Right cardiac atrium (tissue), 5 donors: Measurements from ENCODE around the gene FRG2B. TPM values are rescaled to one million over a fixed set of nuclear protein-coding genes. Genes with fewer than 3 reads are reported as not detected.
"Not testable (repeated sequence)": the region's sequence is repeated elsewhere in the genome, so short reads cannot be mapped to it uniquely, and the experiment has no call there.

Experiments
- ATAC-seq, 2 donors: fragments of 200-7000 bp; cut with Tn5 transposase; one replicate each; pipeline versions ENCODE4 v1.8.0 to v1.9.1; 2020; ENCODE audit warnings: moderate library complexity in 2 of 2, mild to moderate bottlenecking in 1 of 2
- DNase-seq, 3 donors: peaks; one replicate each; pipeline ENCODE4 v3.0.0-alpha.2; 2020
- H3K27ac ChIP-seq: one replicate; pipeline ENCODE4 v1.5.1; 2013; ENCODE audit warnings: mild to moderate bottlenecking, low read length, control low read depth, moderate library complexity
- H3K27me3 ChIP-seq: one replicate; pipeline ENCODE4 v1.6.1; 2013; ENCODE audit not compliant: control insufficient read depth, insufficient read depth
- H3K4me1 ChIP-seq: one replicate; pipeline ENCODE4 v1.6.1; 2013; ENCODE audit warnings: low read length; ENCODE audit not compliant: control insufficient read depth, insufficient read depth
- H3K4me3 ChIP-seq: one replicate; pipeline ENCODE4 v1.5.1; 2013; ENCODE audit warnings: low read length, control low read depth
- H3K9me3 ChIP-seq: one replicate; pipeline ENCODE4 v1.6.1; 2013; ENCODE audit warnings: low read length; ENCODE audit not compliant: control insufficient read depth
- WGBS: extraction: QIAGEN DNeasy Blood & Tissue Kit; methylation state at CpG from one replicate; pipeline ENCODE4 v1.1.7; 2013; 5-methylcytosine and 5-hydroxymethylcytosine counted together
- intact Hi-C, 4 donors: fragments of 100-400 bp; cut with DNase I; formaldehyde crosslinking; loops; one replicate each; pipeline versions ENCODE4 v1.11.0 to v1.14.0; 2022 to 2023
- polyA plus RNA-seq: library from polyadenylated mRNA; stranded (reverse); fragments of 200-250 nt; gene quantifications from one replicate; pipeline ENCODE4 v1.2.3, GENCODE V29; 2013
- total RNA-seq, 4 donors: library from RNA; stranded (reverse); fragmentation: NEBNext Ultra II Directional; extraction: Animal tissue kit (Norgen Biotek cat#: 25700); gene quantifications; one replicate each; pipeline ENCODE4 v1.2.1, GENCODE V29; 2021
- donor health status: healthy with polysubstance abuse.
- donor health status: DM: no; HTN: yes; CAD: no.
- donor health status: DM: no; HTN: no; CAD: no.
- donor health status: DM: no; HTN: yes; CAD: no; lungs with severe emphysema.
- donor health status: DM: yes; HTN: yes; CAD: no.

FRG2B gene
- total and polyA plus RNA-seq, 5 donors, result not detected

- H3K27ac ChIP-seq, H3K4me3 ChIP-seq, H3K4me1 ChIP-seq, H3K27me3 ChIP-seq, intact Hi-C loops, DNase-seq, H3K9me3 ChIP-seq, ATAC-seq: not testable (repeated sequence)
- WGBS, result 60% methylated on average over 3 of the region's 5 CpGs
Measured at GRCh38 chr10:133630723-133631249, 4.2 kb upstream of the FRG2B start.

- H3K9me3 ChIP-seq, H3K27ac ChIP-seq, DNase-seq, H3K4me1 ChIP-seq, ATAC-seq, H3K27me3 ChIP-seq, H3K4me3 ChIP-seq, intact Hi-C loops: not testable (repeated sequence)
- WGBS, result 28% methylated on average over 24 of the region's 31 CpGs
Measured at GRCh38 chr10:133622544-133622943, 4.1 kb downstream of the FRG2B start.

GRCh38 chr10:133618851-133619250 is 7.7 kb downstream of the FRG2B start:
- Histone ChIP-seq H3K4me3 (no peak overlapping the region), H3K27me3 (no peaks in the 10 kb centered on the region), H3K4me1 (no peaks in the 10 kb centered on the region), H3K9me3 (peaks cover 2% of the 10 kb centered on the region), H3K27ac (no peak overlapping the region)
- 73% methylated on average over 7 of the region's 7 CpGs for WGBS
- intact Hi-C loops, result no loop called here
- ATAC-seq (no peak), DNase-seq (no peak)

GRCh38 chr10:133617196-133617595 is 9.4 kb downstream of the FRG2B start:
- ATAC-seq (no peak), DNase-seq (peak in 1 of 3 donors; percentile 45)
- no peaks in the 10 kb centered on the region for H3K4me1 ChIP-seq
- peaks cover 2% of the 10 kb centered on the region for H3K9me3 ChIP-seq
- H3K27ac ChIP-seq, result no peak overlapping the region
- no peak overlapping the region for H3K4me3 ChIP-seq
- intact Hi-C loops, result no loop called here
- whole genome bisulfite sequencing, result 85% methylated on average over 7 of the region's 7 CpGs
- no peaks in the 10 kb centered on the region for H3K27me3 ChIP-seq

GRCh38 chr10:133616371-133617130 is 10.0 kb downstream of the FRG2B start:
- Histone ChIP-seq H3K27ac (no peak overlapping the region), H3K4me3 (no peak overlapping the region), H3K4me1 (no peaks in the 10 kb centered on the region), H3K27me3 (no peaks in the 10 kb centered on the region), H3K9me3 (no peaks in the 10 kb centered on the region)
- DNase-seq (peak; percentile 36 to 59 (median 53)), ATAC-seq (peak; percentile 32 to 61)
- intact Hi-C loops, result no loop called here
- WGBS, result 72% methylated on average over 8 of the region's 8 CpGs

GRCh38 chr10:133614830-133615580 is 11.6 kb downstream of the FRG2B start:
- 65% methylated on average over 10 of the region's 10 CpGs for WGBS
- ATAC-seq, result peak in 1 of 2 donors; percentile 13
- H3K4me3 ChIP-seq, result no peak overlapping the region
- DNase-seq, result no peak
- intact Hi-C loops, result no loop called here
- H3K27ac ChIP-seq, result no peak overlapping the region
- no peaks in the 10 kb centered on the region for H3K4me1 ChIP-seq
- H3K9me3 ChIP-seq, result no peaks in the 10 kb centered on the region
- H3K27me3 ChIP-seq, result no peaks in the 10 kb centered on the region

GRCh38 chr10:133613699-133614098 is 12.9 kb downstream of the FRG2B start:
- Histone ChIP-seq H3K27ac (no peak overlapping the region), H3K4me1 (no peaks in the 10 kb centered on the region), H3K9me3 (no peaks in the 10 kb centered on the region), H3K4me3 (no peak overlapping the region), H3K27me3 (no peaks in the 10 kb centered on the region)
- intact Hi-C loops, result no loop called here
- no peak for ATAC-seq
- no peak for DNase-seq
- 63% methylated on average over 6 of the region's 6 CpGs for WGBS

- 48% methylated on average over 4 of the region's 4 CpGs for WGBS
- Histone ChIP-seq H3K27ac (no peak overlapping the region), H3K4me1 (no peaks in the 10 kb centered on the region), H3K27me3 (no peaks in the 10 kb centered on the region), H3K4me3 (no peak overlapping the region), H3K9me3 (no peaks in the 10 kb centered on the region)
- ATAC-seq (no peak), DNase-seq (no peak)
- intact Hi-C loops, result no loop called here
Measured at GRCh38 chr10:133611079-133611478, 15.5 kb downstream of the FRG2B start.

GRCh38 chr10:133608855-133609254 is 17.7 kb downstream of the FRG2B start:
- H3K27ac ChIP-seq, result no peak overlapping the region
- peaks cover 3% of the 10 kb centered on the region for H3K27me3 ChIP-seq
- intact Hi-C loops, result loop anchor here in 1 of 4 donors (5.0 kb wide), 1 partner anchor 282 kb away; no protein-coding TSS in a partner anchor
- 13% methylated on average over 3 of the region's 3 CpGs for WGBS
- no peaks in the 10 kb centered on the region for H3K4me1 ChIP-seq
- no peak for ATAC-seq
- H3K9me3 ChIP-seq, result no peaks in the 10 kb centered on the region
- no peak overlapping the region for H3K4me3 ChIP-seq
- no peak for DNase-seq

- intact Hi-C loops, result not testable (repeated sequence)
Measured at GRCh38 chr10:133603434-133603833, 23.2 kb downstream of the FRG2B start.

GRCh38 chr10:133600657-133601056 is 25.9 kb downstream of the FRG2B start:
- Histone ChIP-seq H3K4me3 (no peak overlapping the region), H3K9me3 (no peaks in the 10 kb centered on the region), H3K4me1 (no peaks in the 10 kb centered on the region), H3K27ac (no peak overlapping the region), H3K27me3 (peaks cover 6% of the 10 kb centered on the region)
- 52% methylated on average over 3 of the region's 3 CpGs for WGBS
- ATAC-seq (no peak), DNase-seq (no peak)
- intact Hi-C loops, result no loop called here

More at GRCh38 chr10:133603434-133603833, 23.2 kb downstream of the FRG2B start:
- H3K27ac ChIP-seq, H3K27me3 ChIP-seq, H3K9me3 ChIP-seq, ATAC-seq, H3K4me1 ChIP-seq, H3K4me3 ChIP-seq, DNase-seq: not testable (repeated sequence)
- 66% methylated on average over 2 of the region's 2 CpGs for WGBS
